Neural progenitor cell (in vitro differentiated cells): ENCODE data around the gene CCL24.
"Not testable (repeated sequence)": the region's sequence is repeated elsewhere in the genome, so short reads cannot be mapped to it uniquely, and the experiment has no call there.

Experiments
- EZH2 ChIP-seq: fragments of 200-600 bp; sonication (generic); IDR thresholded peaks from 2 replicates; pipeline ENCODE4 v1.6.1; 2017; ENCODE audit warnings: antibody characterized with exemption, mild to moderate bottlenecking, moderate library complexity
- EZH2phosphoT487 ChIP-seq: fragments of 200-600 bp; sonication (generic); IDR thresholded peaks from 2 replicates; pipeline ENCODE4 v1.6.1; 2017; ENCODE audit warnings: antibody characterized with exemption
- TF ChIP-seq, protein P1 (sequence below): fragments of 200-600 bp; sonication (generic); IDR thresholded peaks from 2 replicates; pipeline ENCODE4 v1.5.1; 2017; ENCODE audit warnings: antibody characterized with exemption, mild to moderate bottlenecking

DNA sequence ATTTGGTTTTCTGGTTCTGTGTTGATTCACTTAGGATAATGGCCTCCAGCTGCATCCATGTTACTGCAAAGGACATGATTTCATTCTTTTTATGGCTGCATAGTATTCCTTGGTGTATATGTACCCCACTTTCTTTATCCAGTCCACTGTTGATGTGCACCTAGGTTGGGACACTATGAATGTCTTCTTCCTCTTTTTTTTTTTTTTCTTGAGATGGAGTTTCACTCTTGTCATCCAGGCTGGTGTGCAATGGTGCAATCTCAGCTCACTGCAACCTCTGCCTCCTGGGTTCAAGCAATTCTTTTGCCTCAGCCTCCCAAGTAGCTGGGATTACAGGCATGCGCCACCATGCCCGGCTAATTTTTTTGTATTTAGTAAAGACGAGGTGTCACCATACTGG is 51.8 kb downstream of the CCL24 start:
- TF ChIP-seq, protein P1, sequence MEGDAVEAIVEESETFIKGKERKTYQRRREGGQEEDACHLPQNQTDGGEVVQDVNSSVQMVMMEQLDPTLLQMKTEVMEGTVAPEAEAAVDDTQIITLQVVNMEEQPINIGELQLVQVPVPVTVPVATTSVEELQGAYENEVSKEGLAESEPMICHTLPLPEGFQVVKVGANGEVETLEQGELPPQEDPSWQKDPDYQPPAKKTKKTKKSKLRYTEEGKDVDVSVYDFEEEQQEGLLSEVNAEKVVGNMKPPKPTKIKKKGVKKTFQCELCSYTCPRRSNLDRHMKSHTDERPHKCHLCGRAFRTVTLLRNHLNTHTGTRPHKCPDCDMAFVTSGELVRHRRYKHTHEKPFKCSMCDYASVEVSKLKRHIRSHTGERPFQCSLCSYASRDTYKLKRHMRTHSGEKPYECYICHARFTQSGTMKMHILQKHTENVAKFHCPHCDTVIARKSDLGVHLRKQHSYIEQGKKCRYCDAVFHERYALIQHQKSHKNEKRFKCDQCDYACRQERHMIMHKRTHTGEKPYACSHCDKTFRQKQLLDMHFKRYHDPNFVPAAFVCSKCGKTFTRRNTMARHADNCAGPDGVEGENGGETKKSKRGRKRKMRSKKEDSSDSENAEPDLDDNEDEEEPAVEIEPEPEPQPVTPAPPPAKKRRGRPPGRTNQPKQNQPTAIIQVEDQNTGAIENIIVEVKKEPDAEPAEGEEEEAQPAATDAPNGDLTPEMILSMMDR: not testable (repeated sequence)
- not testable (repeated sequence) for TF ChIP-seq EZH2phosphoT487, EZH2
